Right cardiac atrium (tissue), 5 donors: ENCODE measurements around the gene KLHL7. TPM values are rescaled to one million over a fixed set of nuclear protein-coding genes. Genes with fewer than 3 reads are reported as not detected.
A peak's percentile ranks its signal among the peaks of the same experiment; 100 is the strongest.
"Not testable (repeated sequence)": the region's sequence is repeated elsewhere in the genome, so short reads cannot be mapped to it uniquely, and the experiment has no call there.

Experiments used
- ATAC-seq, 2 donors: fragments of 200-7000 bp; cut with Tn5 transposase; one replicate each; pipeline versions ENCODE4 v1.8.0 to v1.9.1; 2020; ENCODE audit warnings: moderate library complexity in 2 of 2, mild to moderate bottlenecking in 1 of 2
- DNase-seq, 3 donors: peaks; one replicate each; pipeline ENCODE4 v3.0.0-alpha.2; 2020
- H3K27ac ChIP-seq: one replicate; pipeline ENCODE4 v1.5.1; 2013; ENCODE audit warnings: mild to moderate bottlenecking, low read length, control low read depth, moderate library complexity
- H3K27me3 ChIP-seq: one replicate; pipeline ENCODE4 v1.6.1; 2013; ENCODE audit not compliant: control insufficient read depth, insufficient read depth
- H3K4me1 ChIP-seq: one replicate; pipeline ENCODE4 v1.6.1; 2013; ENCODE audit warnings: low read length; ENCODE audit not compliant: control insufficient read depth, insufficient read depth
- H3K4me3 ChIP-seq: one replicate; pipeline ENCODE4 v1.5.1; 2013; ENCODE audit warnings: low read length, control low read depth
- H3K9me3 ChIP-seq: one replicate; pipeline ENCODE4 v1.6.1; 2013; ENCODE audit warnings: low read length; ENCODE audit not compliant: control insufficient read depth
- WGBS: extraction: QIAGEN DNeasy Blood & Tissue Kit; methylation state at CpG from one replicate; pipeline ENCODE4 v1.1.7; 2013; 5-methylcytosine and 5-hydroxymethylcytosine counted together
- intact Hi-C, 4 donors: fragments of 100-400 bp; cut with DNase I; formaldehyde crosslinking; loops; one replicate each; pipeline versions ENCODE4 v1.11.0 to v1.14.0; 2022 to 2023
- polyA plus RNA-seq: library from polyadenylated mRNA; stranded (reverse); fragments of 200-250 nt; gene quantifications from one replicate; pipeline ENCODE4 v1.2.3, GENCODE V29; 2013
- total RNA-seq, 4 donors: library from RNA; stranded (reverse); fragmentation: NEBNext Ultra II Directional; extraction: Animal tissue kit (Norgen Biotek cat#: 25700); gene quantifications; one replicate each; pipeline ENCODE4 v1.2.1, GENCODE V29; 2021
- donor health status: healthy with polysubstance abuse.
- donor health status: DM: no; HTN: yes; CAD: no.
- donor health status: DM: no; HTN: no; CAD: no.
- donor health status: DM: no; HTN: yes; CAD: no; lungs with severe emphysema.
- donor health status: DM: yes; HTN: yes; CAD: no.

KLHL7 gene
- total and polyA plus RNA-seq, 5 donors: 61.7 to 106 (median 72.3) TPM

DNA sequence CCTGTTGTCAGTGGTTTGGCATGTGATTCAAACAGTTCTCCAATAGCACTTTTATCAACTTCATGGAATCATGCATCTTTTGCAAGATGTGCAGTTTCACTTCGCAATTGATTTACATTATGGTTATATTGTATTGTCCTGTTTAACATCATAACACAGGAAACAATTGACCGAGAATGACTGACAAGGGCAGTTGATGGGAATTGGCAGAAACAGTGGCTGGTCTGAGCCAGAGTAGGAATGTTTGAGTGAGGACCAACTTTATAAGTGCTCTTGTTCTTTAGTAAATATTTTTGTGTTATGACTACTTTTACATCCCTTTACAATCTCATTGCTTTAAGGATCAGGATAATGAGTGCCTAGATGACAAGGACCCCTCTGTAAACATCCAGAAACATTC, 2.2 kb downstream of the KLHL7 start:
- H3K27me3 ChIP-seq: no peaks in the 10 kb centered on the region
- H3K9me3 ChIP-seq: no peaks in the 10 kb centered on the region
- ATAC-seq: no peak
- 35% methylated on average over 2 of the region's 2 CpGs for WGBS
- H3K4me1 ChIP-seq: peaks cover 5% of the 10 kb centered on the region
- no peak for DNase-seq
- peak overlapping the region; percentile 90 for H3K4me3 ChIP-seq
- no peak overlapping the region for H3K27ac ChIP-seq
- intact Hi-C loops: loop anchor here (5.0 to 10.0 kb wide), 2 partner anchors 67 to 75 kb away; partner anchors contain the start of gene NUP42 (in 3 of the 4)

DNA sequence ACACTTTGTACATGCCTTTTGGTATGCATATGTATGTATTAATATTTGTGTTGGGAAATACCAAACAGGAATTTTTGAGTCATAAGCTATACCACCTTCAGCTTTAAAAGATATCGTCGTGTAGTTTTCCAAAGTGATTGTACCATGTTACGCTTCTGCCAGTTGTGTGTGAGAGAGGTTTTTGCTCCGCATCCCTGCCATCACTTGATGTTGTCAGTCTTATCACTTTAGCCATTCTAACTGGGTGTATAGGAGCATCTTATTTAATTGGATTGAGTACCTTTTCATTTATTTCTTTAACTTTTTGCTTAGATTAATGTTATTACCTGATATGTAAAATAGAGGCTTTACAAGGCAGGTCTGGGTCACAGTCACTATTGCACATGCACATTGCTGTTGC, 3.4 kb downstream of the KLHL7 start:
- Histone ChIP-seq H3K27me3 (no peaks in the 10 kb centered on the region), H3K27ac (no peak overlapping the region), H3K4me1 (peaks cover 5% of the 10 kb centered on the region), H3K4me3 (no peak overlapping the region), H3K9me3 (no peaks in the 10 kb centered on the region)
- DNase-seq: no peak
- WGBS: 92% methylated on average over 4 of the region's 4 CpGs
- no peak for ATAC-seq
- intact Hi-C loops: loop anchor here (5.0 to 10.0 kb wide), 2 partner anchors 66 to 73 kb away; partner anchors contain the start of gene NUP42 (in 3 of the 4)

- Histone ChIP-seq H3K27me3 (no peaks in the 10 kb centered on the region), H3K4me3 (no peak overlapping the region), H3K27ac (no peak overlapping the region), H3K4me1 (peaks cover 5% of the 10 kb centered on the region), H3K9me3 (no peaks in the 10 kb centered on the region)
- intact Hi-C loops: loop anchor here (5.0 to 10.0 kb wide), 2 partner anchors 65 to 73 kb away; partner anchors contain the start of gene NUP42 (in 3 of the 4)
- no peak for DNase-seq
- no peak for ATAC-seq
- 81% methylated on average over 1 of the region's 1 CpG for WGBS
Measured at GRCh38 chr7:23109470-23109869, 3.9 kb downstream of the KLHL7 start.

- Histone ChIP-seq H3K27me3 (no peaks in the 10 kb centered on the region), H3K4me3 (no peak overlapping the region), H3K9me3 (no peaks in the 10 kb centered on the region), H3K27ac (peak overlapping the region; percentile 47), H3K4me1 (peaks cover under 1% of the 10 kb centered on the region)
- 62% methylated on average over 3 of the region's 3 CpGs for WGBS
- DNase-seq (no peak), ATAC-seq (no peak)
- intact Hi-C loops: no loop called here
Measured at GRCh38 chr7:23114896-23115295, 9.3 kb downstream of the KLHL7 start.

DNA sequence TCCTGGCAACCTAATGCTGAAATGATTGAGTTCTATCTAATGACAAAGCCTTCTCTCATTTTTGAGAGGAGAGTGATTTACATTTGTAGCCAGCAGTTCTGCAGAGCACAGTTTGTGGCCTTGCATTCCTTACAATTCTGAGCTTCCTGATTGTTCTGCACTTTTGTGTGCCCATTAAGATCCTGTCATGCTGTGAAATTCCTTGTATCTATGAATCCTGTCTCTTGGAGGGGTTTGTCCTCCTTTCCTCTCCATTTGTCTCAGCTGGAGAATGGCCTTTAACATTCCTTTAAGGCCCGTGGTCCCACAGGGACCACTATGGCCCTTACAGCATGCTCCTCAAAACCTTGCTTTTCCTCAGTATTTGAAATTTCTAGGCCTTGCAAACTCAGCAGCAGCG, 10.4 kb downstream of the KLHL7 start:
- no peak overlapping the region for H3K4me3 ChIP-seq
- DNase-seq: no peak
- 61% methylated on average over 2 of the region's 2 CpGs for WGBS
- no peaks in the 10 kb centered on the region for H3K27me3 ChIP-seq
- intact Hi-C loops: no loop called here
- H3K9me3 ChIP-seq: no peaks in the 10 kb centered on the region
- ATAC-seq: no peak
- no peaks in the 10 kb centered on the region for H3K4me1 ChIP-seq
- H3K27ac ChIP-seq: peak overlapping the region; percentile 36

DNA sequence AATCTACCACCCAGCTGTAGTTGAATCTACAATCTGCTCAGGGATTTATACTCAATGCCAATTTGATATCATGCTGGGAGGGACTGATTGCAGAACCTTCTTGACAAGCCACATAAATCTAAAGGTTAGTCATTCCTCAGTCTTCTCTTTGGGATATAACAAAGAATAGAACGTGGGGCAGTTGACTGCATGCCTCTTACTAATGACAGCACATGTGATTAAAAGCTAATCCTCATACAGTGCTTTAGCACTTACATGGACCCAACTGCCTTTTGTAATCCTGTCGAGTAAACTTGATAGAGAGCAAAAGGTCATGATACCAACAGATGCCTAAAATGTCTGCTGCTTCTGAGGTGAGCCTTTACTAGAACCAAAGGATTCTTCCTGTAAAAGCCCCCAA, 12.3 kb downstream of the KLHL7 start:
- WGBS: 39% methylated on average over 2 of the region's 2 CpGs
- H3K27me3 ChIP-seq: no peaks in the 10 kb centered on the region
- no peaks in the 10 kb centered on the region for H3K4me1 ChIP-seq
- ATAC-seq (peak in 1 of 2 donors; percentile 32), DNase-seq (no peak)
- H3K4me3 ChIP-seq: no peak overlapping the region
- intact Hi-C loops: no loop called here
- H3K27ac ChIP-seq: peak overlapping the region; percentile 7
- H3K9me3 ChIP-seq: no peaks in the 10 kb centered on the region

GRCh38 chr7:23120106-23120505, 14.5 kb downstream of the KLHL7 start:
- Histone ChIP-seq H3K4me1 (no peaks in the 10 kb centered on the region), H3K27ac (peak overlapping the region; percentile 75), H3K4me3 (no peak overlapping the region), H3K9me3 (no peaks in the 10 kb centered on the region), H3K27me3 (no peaks in the 10 kb centered on the region)
- intact Hi-C loops: no loop called here
- WGBS: 97% methylated on average over 4 of the region's 4 CpGs
- DNase-seq (no peak), ATAC-seq (no peak)

DNA sequence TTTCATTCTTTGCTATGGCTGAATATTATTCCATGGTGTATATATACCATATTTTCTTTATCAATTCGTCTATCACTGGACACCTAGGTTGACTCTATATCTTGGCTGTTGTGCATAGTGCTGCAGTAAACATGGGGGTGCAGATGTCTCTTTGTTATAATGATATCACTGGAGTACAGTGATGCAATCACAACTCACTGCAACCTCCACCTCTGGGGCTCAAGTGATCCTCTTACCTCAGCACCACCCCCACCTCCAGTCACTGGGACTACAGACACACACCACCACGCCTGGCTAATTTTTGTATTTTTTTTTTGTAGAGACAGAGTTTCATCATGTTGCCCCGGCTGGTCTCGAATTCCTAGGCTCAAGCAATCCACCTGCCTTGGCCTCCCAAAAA, 15.6 kb downstream of the KLHL7 start:
- Histone ChIP-seq H3K27me3 (no peaks in the 10 kb centered on the region), H3K4me3 (no peak overlapping the region), H3K4me1 (no peaks in the 10 kb centered on the region), H3K9me3 (no peaks in the 10 kb centered on the region), H3K27ac (no peak overlapping the region)
- intact Hi-C loops: no loop called here
- ATAC-seq: no peak
- no peak for DNase-seq
- WGBS: 94% methylated on average over 4 of the region's 4 CpGs

GRCh38 chr7:23123007-23123406, 17.4 kb downstream of the KLHL7 start:
- 45% methylated on average over 2 of the region's 2 CpGs for WGBS
- no peaks in the 10 kb centered on the region for H3K9me3 ChIP-seq
- H3K27me3 ChIP-seq: no peaks in the 10 kb centered on the region
- peak overlapping the region; percentile 28 for H3K4me3 ChIP-seq
- H3K27ac ChIP-seq: no peak overlapping the region
- no peak for DNase-seq
- ATAC-seq: peak in 1 of 2 donors; percentile 15
- no peaks in the 10 kb centered on the region for H3K4me1 ChIP-seq
- intact Hi-C loops: no loop called here

DNA sequence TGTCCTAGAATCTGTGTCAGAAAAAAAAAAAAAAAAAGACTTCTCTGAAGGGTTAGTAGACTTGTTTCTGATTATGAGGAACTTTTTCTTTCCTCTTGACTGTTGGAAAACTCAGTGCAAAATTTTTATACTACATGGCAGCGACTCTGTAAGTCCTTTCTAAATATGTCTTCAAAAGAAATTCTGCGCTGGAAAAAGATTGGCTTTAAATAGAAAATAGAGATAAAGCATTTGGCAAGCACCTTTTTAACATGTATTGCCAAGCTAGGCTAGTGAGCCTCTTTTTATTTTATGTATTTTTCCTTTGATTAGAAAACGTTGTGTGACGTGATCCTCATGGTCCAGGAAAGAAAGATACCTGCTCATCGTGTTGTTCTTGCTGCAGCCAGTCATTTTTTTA, 17.9 kb downstream of the KLHL7 start:
- H3K4me3 ChIP-seq: peak overlapping the region; percentile 28
- ATAC-seq: no peak

GRCh38 chr7:23129036-23129435, 23.5 kb downstream of the KLHL7 start:
- ATAC-seq: peak; percentile 63 to 84
- Histone ChIP-seq H3K27me3 (no peaks in the 10 kb centered on the region), H3K27ac (peak overlapping the region; percentile 57), H3K4me1 (no peaks in the 10 kb centered on the region), H3K9me3 (no peaks in the 10 kb centered on the region), H3K4me3 (no peak overlapping the region)
- intact Hi-C loops: no loop called here
- 69% methylated on average over 4 of the region's 4 CpGs for WGBS
- DNase-seq: peak in 1 of 3 donors; percentile 74

More for the DNA sequence above, 17.9 kb downstream of the KLHL7 start:
- no peaks in the 10 kb centered on the region for H3K4me1 ChIP-seq
- intact Hi-C loops: no loop called here
- WGBS: 37% methylated on average over 5 of the region's 5 CpGs
- no peaks in the 10 kb centered on the region for H3K27me3 ChIP-seq
- no peaks in the 10 kb centered on the region for H3K9me3 ChIP-seq
- DNase-seq: no peak
- H3K27ac ChIP-seq: no peak overlapping the region

DNA sequence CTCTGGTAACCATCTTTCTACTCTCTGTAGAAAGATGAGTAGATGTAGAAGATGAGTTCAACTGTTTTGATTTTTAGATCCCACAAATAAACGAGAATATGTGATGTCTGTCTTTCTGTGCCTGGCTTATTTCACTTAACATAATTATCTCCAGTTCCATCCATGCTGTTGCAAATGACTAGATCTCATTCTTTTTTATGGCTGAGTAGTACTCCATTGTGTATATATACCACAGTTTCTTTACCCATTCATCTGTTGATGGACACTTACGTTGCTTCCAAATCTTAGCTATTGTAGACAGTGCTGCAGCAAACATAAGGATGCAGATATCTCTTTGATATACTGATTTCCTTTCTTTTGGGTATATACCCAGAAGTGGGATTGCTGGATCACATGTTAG, 26.2 kb downstream of the KLHL7 start:
- WGBS: over 99% methylated on average over 2 of the region's 2 CpGs
- intact Hi-C loops, H3K27ac ChIP-seq, H3K9me3 ChIP-seq, H3K27me3 ChIP-seq, DNase-seq, H3K4me3 ChIP-seq, ATAC-seq, H3K4me1 ChIP-seq: not testable (repeated sequence)
